ENCODE measurements around the gene PTTG1IP.
"Not testable (repeated sequence)": the region's sequence is repeated elsewhere in the genome, so short reads cannot be mapped to it uniquely, and the experiment has no call there.

Gene PTTG1IP, protein sequence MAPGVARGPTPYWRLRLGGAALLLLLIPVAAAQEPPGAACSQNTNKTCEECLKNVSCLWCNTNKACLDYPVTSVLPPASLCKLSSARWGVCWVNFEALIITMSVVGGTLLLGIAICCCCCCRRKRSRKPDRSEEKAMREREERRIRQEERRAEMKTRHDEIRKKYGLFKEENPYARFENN

DNA sequence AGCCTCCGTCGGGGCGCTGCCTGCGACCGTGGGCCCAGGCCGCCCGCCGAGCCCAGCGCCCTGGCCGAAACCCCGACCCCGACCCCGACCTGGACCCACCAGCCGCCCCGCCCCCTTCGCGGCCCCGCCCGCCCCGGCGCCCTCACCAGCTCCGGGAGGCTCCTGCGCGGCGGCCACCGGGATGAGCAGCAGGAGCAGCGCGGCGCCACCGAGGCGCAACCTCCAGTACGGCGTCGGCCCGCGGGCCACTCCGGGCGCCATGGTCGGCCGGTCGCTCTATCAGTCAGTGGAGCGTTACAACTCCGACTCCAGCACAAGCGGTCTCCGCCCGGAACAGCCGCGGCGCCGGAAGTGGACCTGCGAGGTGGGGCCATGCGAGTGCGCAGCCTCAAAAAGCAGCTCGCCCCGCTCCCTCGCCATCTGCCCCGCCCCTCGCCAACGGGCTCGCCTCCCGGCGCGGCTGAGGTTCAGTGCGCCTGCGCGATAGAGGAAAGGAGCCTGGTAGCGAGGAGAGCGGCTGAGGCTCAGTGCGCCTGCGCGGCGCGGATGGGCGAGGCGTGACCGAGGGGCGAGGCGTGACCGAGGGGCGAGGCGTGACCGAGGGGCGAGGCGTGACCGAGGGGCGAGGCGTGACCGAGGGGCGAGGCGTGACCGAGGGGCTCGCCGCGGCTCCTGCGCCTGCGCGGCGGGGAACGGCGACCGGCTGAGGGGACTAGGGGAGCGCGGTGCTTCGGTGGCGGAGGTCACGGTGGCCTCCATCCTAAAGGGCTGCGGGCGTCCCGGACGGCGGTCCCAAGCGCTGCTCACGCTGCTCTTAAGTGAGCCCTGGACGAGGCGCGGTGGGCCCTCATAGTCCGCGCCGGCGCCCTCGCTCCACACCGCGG lies at the start of gene PTTG1IP:
PTTG1IP (minus strand) TSS at position 335 of the 884 bp plus-strand sequence; CDS start at position 261, 74 bp downstream.
- peak; percentile 79 to 80 for ATAC-seq

DNA sequence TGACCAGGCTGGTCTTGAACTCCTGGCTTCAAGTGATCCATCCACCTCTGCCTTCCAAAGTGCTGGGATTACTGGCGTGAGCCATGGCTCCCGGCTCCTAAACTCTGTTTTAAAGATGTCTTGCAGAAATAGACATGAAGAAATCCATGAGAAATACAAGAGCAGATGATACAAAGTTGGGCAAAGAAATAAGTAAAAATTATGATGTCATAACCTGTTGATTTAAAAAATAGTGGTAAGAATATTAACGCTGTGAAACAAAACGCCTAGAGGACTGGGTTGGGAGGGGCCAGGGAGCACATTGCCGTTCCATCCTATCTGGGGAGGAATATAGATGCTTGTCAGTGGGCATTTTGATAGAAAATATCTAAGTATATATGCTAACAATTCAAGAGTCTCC lies 48.4 kb upstream of the PTTG1IP start:
- ATAC-seq, result no peak

DNA sequence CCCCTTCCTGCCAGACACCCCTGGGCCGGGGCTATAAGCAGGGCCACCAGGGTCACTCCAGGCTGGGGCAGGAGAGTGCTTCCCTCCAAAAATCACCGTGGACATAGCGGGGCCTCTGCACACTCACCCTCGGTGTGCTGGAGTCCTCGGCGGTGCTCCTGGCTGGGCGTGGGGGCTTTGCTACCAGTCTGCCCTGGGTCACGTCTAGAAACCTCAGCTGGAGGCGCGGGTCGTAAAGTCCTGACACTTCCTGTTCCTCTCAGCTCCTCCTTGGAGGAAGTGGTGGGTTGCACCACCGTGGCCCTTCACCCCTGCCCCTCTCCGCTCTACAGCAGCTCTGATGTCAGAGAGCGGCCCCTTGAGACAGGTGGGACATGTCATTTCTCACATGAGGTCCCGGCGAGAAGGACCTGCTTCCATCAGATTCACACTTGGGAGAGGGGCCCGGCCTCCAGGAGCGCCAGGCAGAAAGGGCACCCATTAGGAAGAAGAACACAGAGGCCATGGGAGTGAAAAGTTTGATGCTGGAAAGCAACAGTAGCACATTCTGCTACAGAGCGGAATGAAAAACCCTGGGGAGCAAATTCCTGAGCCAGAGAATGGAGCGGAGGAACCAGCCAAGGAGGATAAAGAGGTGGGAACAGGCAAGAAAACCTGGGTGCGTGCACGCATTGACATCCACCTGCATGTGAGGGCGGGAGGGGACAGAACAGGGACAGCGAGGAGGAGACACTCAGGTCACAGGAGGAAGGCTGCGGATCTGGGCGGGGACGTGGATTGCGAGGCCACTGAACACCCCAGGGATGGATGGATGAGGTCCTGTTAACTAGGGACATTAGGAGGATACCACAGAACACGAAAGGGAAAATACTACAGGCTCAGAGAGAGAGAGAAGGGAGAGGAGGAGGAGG lies 47.5 kb upstream of the PTTG1IP start, which contains the start of gene ITGB2:
ITGB2 (minus strand) TSS at position 206 of the 911 bp plus-strand sequence. CDS start 10,117 bp downstream, outside the sequence.
- ATAC-seq, result peak; percentile 79

DNA sequence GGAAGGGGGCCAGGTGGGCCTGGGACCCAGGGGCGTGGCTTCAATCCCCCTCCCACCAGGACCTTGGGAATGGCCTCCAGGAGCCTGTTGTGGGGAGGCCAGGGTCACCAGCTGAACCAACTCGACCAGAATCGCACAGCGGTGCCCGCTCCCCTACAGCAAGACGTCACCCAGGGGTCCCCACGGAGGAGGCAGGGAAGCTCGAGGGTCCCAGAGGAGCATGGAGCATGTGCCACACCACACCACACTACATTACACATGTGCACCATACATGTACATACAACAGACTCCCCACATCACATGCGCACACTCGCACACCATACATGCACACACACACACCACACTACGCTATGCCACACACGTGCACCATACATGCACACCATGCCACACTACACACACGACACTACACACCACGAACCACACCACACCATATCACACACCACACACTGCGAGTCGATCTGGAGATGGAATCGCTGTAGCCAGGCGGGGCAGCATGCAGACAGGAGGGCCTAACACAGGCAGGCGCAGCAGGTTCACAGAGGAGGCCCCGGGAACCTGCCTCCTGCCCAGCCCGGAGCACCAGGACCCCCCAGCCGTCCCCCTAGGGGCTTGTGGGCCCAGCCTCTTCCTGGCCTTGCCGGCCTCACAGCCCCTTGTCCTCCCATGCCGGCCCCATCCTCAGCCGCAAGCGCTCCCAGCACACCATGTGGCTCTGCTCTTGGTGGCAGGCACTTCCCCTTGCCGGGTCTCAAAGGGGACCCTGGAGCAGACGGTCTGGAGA lies 46.6 kb upstream of the PTTG1IP start:
- ATAC-seq, result peak; percentile 24 to 30

DNA sequence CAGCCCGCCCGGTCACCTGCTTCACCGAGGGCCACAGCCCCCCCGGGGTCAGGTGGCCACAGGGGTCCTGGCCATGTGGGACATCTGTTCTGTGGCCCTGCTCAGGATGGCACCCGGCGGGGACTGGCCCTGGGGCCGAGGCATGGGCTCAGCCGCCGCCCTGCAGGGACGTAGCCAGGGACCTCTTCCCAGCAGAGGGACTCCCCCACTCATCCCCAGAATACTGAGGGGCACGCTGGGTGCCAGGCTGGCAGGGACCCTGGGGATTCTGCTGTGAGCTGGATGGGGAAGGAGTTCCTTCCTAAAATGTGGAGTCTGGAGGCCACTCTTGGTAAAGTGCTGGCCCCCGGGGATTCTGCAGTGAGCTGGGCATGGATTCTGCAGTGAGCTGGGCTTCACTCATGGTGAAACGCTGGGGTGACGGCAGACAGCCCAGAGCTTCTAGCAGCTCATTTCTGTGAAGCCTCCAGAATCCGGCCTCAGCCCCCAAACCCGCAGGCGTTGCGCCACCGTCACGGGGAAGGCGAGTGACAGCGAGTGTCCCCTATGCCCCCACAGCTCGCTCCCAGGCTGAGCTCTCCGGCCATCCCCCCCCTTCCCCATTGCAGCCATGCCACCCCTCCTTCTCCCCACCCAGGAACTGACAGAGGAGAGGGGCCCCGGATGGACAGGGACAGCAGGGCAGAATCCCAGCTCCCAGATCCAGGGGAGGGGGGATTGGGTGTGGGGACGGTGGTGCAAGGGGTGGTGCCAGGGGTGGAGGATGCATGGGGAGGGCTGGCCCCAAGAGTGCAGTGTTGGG lies 45.8 kb upstream of the PTTG1IP start:
- ATAC-seq, result peak; percentile 7 to 9

DNA sequence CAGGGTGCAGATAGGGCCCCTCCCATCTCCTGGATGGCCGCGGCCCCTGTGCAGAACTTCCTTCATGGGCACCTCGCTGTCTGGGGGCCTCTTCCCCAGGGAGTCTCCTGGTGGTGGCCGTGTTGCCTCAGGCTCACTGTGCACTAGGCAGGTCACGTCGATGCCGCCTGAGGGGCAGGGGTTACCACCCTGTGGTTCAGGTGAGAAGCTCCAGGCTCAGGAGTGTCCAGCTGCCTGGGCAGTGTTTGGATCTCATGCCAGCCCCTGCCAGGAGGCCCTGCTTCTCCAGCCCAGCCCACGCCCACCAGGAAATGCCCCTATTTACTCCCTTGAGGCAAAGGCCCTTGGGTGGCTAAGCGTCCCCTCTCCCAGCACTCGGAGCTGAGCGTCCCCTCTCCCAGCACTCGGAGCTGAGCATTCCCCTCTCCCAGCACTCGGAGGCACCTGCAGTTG lies 45.1 kb upstream of the PTTG1IP start:
- no peak for ATAC-seq

DNA sequence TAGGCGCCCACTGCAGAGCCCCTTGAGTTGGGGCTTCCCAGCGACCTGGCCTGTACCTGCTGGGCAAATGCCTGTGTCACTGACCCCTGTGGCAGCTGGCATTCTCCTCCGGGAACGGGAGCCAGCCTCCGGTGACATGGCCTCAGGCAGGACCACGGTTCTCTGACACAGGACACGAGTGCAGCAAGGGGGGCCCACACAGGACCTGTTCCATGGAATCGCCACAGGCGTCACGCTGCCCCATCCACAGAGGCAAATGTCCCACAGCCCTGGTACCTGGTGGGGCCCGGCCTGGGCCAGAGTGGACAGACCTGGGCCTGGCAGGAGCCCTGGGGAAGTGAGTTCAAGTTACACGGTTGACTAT lies 44.6 kb upstream of the PTTG1IP start:
- ATAC-seq, result no peak

DNA sequence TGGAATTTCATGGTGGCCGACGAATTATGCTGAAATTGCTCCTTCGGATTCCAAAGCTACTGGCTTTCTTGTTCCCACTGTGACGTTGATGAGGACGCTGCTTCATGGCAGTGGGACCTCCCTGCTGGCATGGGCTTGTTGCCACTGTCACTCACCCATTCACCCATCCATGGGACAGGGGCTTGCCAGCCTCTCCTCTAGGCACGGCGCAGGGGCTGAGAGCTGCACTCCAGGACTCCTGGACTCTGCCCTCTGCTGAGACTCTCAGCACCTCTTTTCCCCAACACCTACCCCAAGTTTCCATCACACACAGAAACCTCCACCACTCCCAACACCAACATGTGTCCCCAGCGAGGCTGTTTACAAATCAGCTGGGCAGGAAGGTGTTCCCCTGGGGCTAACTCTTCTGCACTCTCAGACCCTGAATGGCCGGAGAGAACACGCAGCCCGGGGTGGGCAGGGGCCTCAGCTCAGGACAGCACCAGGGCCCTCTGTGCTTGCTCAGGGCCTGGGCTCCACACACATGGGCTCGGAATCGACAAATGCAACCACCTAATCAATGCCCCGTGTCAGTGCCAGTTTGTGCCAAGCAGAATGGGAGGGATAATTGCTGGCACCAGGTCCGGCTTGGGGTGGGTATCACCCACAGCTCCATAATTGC lies 44.1 kb upstream of the PTTG1IP start:
- no peak for ATAC-seq

DNA sequence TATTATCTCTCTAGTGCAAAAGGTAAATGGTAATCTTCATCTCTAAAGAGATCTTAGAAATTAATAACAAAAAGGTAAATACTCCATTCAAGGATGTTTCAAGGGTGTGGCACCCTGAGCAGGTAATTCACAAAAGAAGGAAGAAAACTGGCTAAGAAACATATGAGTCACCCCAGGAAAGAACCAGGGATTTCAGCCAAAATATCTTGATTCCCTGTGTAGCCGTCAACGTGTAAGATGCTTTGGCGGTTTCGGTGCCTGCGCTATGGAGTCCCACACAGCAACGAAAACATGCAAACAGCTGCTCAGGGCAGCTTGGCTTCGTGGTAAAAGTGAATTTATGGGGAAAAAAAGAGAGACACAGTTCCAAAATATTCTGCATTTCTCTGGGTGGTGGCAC lies 43.5 kb upstream of the PTTG1IP start:
- ATAC-seq, result no peak

DNA sequence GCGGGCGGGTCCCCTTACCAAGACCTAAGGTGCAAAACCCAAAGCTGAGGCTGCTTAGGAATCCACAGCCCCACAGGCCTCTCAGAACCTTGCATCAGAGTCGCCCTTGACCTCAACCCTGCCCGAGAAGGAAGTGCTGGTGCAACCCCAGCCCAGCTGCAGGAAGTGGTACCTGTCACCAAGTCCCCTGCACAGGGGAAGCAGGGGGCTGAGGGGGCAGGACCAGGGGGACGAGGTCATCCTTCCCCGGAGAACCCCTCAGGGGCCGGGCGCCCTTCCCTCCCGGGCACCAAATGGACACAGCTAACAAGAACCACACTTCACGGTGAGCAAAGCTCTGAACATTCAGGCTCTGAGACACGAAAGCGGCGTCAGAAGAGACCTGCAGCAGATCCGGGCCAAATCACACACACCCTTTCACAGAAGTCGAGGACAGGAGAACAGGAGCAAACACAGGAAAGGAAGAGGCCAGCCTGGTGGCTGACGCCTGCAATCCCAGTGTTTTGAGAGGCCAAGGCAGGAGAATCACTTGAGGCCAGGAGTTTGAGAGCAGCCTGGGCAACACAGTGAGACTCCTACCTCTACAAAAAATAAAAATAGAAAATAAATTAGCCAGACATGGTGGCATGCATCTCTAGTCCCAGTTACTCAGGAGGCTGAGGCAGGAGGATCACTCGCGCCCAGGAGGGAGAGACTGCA lies 40.8 kb upstream of the PTTG1IP start:
- ATAC-seq, result peak; percentile 64 to 66

DNA sequence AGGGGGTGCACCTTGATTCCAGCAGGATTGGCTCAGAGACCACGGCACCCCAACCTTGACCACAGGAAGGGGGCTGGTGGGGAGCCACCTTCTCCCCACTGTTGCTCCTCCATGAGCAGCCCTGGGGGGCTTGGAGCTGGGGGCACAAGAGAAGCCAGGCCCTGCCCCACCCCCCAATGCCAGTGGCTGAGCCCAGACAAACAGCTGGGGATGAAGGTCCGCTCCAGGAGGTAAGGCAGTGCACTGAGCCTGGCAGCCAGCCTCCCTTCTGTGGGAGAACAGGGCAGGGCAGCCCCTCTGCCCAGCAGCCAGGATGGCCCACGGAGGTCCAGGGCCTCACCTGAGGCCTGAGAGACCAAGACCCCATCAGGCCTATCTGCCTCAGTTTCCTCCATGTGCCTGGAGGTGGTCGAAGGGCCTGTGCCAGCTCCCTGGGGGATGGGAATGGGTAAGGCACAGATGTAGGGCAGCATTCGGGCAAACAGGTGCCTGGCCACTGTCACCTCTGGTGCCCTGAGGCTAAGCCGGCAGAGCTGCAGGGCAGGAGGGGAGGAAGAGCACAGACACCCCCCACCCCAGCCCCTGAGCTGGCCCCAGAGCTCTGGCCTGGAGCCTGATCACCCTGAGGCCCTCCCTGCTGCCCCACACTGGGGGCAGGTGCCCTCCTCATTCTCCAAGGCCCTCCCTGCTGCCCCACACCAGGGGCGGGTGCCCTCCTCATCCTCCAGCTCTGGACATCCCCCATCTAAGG lies 40.1 kb upstream of the PTTG1IP start:
- ATAC-seq, result no peak

DNA sequence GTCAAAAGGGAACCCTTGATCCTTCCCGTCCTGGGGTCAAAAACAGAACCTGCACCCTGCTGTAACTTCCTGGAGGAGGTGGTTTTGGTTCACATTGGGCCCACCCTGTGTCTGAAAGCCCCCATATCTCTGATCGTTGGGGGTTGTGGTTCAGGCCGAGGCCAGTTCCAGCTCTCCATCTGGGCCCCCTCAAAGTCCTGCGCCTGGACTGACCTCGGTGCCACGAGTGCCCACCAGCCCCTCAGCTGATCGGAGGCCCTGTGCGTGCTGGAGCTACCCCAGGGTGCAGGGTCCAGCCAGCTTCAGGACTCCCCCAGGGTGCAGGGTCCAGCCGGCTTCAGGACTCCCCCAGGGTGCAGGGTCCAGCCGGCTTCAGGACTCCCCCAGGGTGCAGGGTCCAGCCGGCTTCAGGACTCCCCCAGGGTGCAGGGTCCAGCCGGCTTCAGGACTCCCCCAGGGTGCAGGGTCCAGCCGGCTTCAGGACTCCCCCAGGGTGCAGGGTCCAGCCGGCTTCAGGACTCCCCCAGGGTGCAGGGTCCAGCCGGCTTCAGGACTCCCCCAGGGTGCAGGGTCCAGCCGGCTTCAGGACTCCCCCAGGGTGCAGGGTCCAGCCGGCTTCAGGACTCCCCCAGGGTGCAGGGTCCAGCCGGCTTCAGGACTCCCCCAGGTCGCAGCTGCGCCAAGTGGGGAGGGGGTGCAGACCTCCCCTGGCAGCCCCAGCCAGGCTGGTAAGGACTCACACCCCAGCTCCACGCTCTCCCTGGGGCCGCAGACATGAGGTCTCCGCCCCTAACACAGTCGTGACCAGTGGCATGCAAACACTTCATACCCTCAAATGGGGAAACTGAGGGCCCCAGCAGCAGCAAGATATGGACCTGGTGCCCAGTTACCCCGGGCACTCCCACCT lies 39.3 kb upstream of the PTTG1IP start:
- not testable (repeated sequence) for ATAC-seq

DNA sequence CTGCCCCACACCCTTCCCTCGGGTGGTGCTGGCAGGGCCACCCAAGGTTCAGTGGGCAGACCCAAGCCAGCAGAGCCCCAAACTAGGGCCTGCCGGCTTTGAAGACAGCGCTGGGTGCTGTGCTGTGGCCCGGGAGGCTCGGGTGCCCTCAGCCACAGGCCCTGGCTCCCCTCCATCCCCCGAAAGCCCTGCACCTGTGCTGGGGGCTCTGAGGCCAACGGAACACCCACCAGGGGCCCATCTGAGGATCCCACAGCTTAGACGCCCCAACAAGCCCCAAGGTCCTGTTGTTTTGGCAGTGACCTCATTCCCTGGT lies 38.6 kb upstream of the PTTG1IP start:
- ATAC-seq, result no peak

DNA sequence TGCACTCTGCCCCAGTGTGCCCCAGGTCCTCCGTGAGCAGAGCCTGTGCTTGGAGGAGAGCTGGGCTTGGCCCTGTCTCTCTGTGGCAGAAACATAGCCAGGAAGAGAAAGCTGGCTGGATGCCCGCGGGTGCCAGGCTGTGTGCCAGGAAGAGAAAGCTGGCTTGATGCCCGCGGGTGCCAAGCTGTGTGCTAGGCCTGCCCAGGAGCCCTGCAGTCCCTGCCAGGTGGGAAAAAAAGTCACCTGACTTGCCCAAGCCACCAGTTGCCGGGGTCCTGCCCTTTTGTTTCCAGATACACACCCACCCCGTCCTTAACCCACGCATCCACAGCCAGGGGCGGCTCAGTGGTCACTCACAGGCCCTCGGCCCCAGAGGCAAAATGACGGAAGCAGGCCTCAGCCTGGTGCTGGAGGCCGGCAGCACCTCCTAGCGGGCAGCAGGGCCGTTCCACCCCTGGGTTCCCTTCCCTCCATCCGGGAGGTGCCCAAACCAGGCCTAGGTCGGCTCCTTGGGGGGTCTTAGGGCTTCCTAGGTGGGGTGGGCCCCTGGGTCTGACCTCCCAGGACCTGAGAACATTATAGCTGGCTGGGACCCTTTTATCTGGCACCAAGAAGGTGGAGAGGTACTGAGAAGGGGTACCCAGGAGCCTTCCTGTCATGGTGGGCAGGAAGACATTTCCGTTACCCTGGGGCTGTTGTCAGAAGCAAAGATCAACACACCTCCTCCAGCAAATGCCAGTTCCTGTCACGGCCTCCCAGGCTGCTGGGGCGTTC lies 38.1 kb upstream of the PTTG1IP start:
- ATAC-seq, result peak; percentile 63

DNA sequence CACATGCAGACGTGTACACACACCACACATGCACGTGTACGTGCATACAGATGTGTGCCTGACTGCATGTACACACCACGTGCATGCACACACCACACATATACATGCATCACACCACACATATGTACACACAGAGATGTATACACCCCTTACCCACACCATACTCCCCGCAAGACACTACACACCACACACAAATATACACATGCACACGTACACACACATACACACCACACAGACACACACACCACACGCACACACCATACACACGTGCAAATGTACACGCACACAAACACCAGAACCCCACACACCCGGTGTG lies 37.5 kb upstream of the PTTG1IP start:
- ATAC-seq, result no peak

DNA sequence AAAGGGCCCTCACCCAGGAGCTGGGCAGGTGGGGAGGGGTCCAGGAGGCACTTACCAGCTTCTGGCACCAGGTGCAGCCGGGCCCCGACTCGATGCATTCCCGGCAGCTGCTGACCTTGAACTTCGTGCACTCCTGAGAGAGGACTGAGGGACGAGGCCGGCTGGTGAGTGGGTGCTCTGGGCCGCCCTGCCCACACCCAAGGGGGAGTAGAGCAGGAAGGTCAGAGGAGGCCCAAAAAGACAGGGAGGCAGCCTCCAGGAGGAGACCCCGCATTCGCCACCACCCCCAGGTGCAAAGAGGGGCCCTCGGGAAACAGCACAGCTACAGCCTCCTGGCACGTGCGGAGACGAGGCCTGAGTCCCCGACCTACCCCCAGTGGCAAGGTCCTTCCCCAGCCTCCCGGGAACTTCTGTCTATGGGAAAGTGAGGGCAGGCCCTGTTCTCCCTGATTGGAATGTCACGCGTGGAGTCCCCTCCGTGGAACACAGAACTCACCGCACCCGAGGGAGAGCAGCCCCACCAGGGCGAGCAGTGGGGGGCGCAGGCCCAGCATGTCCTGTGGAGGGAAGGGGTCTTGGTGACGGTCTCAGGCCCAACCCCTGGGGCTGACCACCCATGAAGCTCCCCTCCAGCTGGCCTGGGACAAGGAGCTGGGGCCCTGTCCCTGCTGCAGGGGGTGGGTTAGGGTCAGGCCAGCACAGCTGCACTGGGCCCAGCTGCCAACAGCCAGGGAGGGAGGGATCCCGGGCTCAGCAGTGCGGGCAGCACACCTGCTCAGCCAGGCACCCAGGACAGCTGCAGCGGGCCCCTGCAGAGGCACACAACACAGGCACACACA lies 37.0 kb upstream of the PTTG1IP start:
- ATAC-seq, result no peak

DNA sequence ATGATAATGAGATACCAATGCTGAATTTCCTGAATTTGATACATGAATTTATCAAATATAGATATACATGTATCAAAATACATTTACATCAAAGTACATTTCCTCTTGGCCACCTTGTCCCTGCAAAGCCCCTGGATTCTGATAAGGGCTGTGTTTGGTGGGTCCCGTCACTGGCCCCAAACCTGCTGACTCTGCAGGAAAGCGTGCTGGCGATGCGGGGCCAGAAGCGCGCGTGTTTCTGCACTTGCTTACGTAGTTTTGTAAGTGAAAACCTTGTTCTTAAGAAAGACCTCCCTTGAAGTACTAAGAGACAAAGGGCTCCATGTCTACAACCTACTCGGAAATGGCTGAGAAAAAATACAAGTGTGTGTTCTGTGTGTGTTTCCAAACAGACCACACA lies 36.2 kb upstream of the PTTG1IP start:
- ATAC-seq, result no peak

All from activated CD4-positive, CD25-positive, alpha-beta regulatory T cell treated with anti-CD3 and anti-CD28 coated beads, Interleukin-2, amount 50 U/mL, for 24 hours (primary cell).